K562 (cell line): ENCODE measurements around the gene IBA57. TPM values are rescaled to one million over a fixed set of nuclear protein-coding genes. Genes with fewer than 3 reads are reported as not detected.
A peak's percentile ranks its signal among the peaks of the same experiment; 100 is the strongest.

Experiments used
- CBFA2T2 ChIP-seq: fragments of 450-650 bp; conservative IDR thresholded peaks from 2 replicates; pipeline ENCODE4 v1.6.1; 2017; ENCODE audit warnings: mild to moderate bottlenecking
- CBFB ChIP-seq: sonication (generic); formaldehyde crosslinking; IDR thresholded peaks from 2 replicates; pipeline ENCODE4 v1.4.0; 2020; ENCODE audit warnings: mild to moderate bottlenecking, missing genetic modification reagents
- ELF4 ChIP-seq: fragments of 450-650 bp; formaldehyde crosslinking; IDR thresholded peaks from 2 replicates; pipeline ENCODE4 v1.4.0; 2022; ENCODE audit warnings: missing genetic modification characterization
- FOXK1 ChIP-seq: sonication (generic); formaldehyde crosslinking; IDR thresholded peaks from 2 replicates; pipeline ENCODE4 v1.8.0; 2022; ENCODE audit warnings: missing genetic modification reagents, mild to moderate bottlenecking, borderline replicate concordance
- HDAC1 ChIP-seq, 2 experiments: fragments of 450-650 bp; IDR thresholded peaks; 2 replicates each; pipeline ENCODE4 v1.6.1; 2016 to 2017; ENCODE audit warnings: inconsistent platforms in 1 of 2, mild to moderate bottlenecking in 1 of 2, moderate library complexity in 1 of 2
- JUN ChIP-seq, 2 experiments: sonication (generic) in 1 of 2; formaldehyde crosslinking in 1 of 2; IDR thresholded peaks; 2 replicates each; pipeline versions ENCODE4 v1.6.1 to v1.8.0; 2012 to 2022; ENCODE audit warnings: borderline replicate concordance in 2 of 2, mild to moderate bottlenecking in 2 of 2, improper control_type of control experiment in 1 of 2, low read depth in 1 of 2, low read length in 1 of 2, missing genetic modification reagents in 1 of 2
- JUND ChIP-seq, 2 experiments: IDR thresholded peaks; 2 replicates in 1 of 2; 3 replicates in 1 of 2; pipeline ENCODE4 v1.6.1; 2011; ENCODE audit warnings: borderline replicate concordance in 2 of 2, low read depth in 2 of 2, low read length in 2 of 2, improper control_type of control experiment in 1 of 2, missing biosample characterization in 1 of 2, missing genetic modification characterization in 1 of 2, missing genetic modification reagents in 1 of 2
- MAZ ChIP-seq, 2 experiments: fragments of 450-650 bp in 1 of 2; sonication (generic) in 1 of 2; formaldehyde crosslinking; IDR thresholded peaks in 1 of 2; conservative IDR thresholded peaks in 1 of 2; 2 replicates each; pipeline versions ENCODE4 v1.4.0 to v1.5.0; 2020; ENCODE audit warnings: mild to moderate bottlenecking in 1 of 2, missing genetic modification reagents in 1 of 2
- TCF7L2 ChIP-seq: fragments of 150-350 bp; IDR thresholded peaks from 2 replicates; pipeline ENCODE4 v1.6.1; 2016; ENCODE audit warnings: low read depth, mild to moderate bottlenecking, low read length, moderate library complexity
- ZNF165 ChIP-seq: fragments of 250-450 bp; sonication (Bioruptor Pico); IDR thresholded peaks from 2 replicates; pipeline ENCODE4 v1.4.0; 2020; ENCODE audit warnings: borderline replicate concordance
- ZNF507 ChIP-seq: conservative IDR thresholded peaks from 2 replicates; pipeline ENCODE4 v1.6.1; 2017; ENCODE audit warnings: missing genetic modification characterization, missing compliant biosample characterization
- polyA plus RNA-seq, 8 experiments: library from polyadenylated mRNA; depleted of rRNA in 4 of 8; stranded (reverse) in 5 of 8; unstranded in 3 of 8; fragments of >200 nt; fragmentation: Nextera tagmentation in 2 of 8; fragmentation: Illumina TruSeq in 1 of 8; extraction: Ambion mirVana in 2 of 8; extraction: Trizol in 1 of 8; gene quantifications; 2 replicates each; pipeline versions ENCODE4 v1.2.1 to v1.2.3, GENCODE V29; 2011 to 2014; ENCODE audit warnings: inconsistent platforms in 1 of 8, missing spikeins in 1 of 8
- total RNA-seq, 7 experiments: library from RNA; depleted of rRNA in 6 of 7; stranded (reverse); fragments of >200 nt in 6 of 7; fragmentation: Illumina TruSeq in 2 of 7; extraction: Trizol in 2 of 7; gene quantifications; 2 replicates each; pipeline versions ENCODE4 v1.2.1 to v1.2.3, GENCODE V29; 2011 to 2021; ENCODE audit warnings: low replicate concordance in 1 of 7
- TF ChIP-seq, protein P1 (sequence below): sonication (generic); formaldehyde crosslinking; IDR thresholded peaks from 2 replicates; pipeline ENCODE4 v1.8.0; 2022; ENCODE audit warnings: missing genetic modification reagents, mild to moderate bottlenecking, moderate library complexity, borderline replicate concordance
- TF ChIP-seq, protein P2 (sequence below): fragments of 250-450 bp; sonication (Bioruptor Pico); IDR thresholded peaks from 2 replicates; pipeline ENCODE4 v1.4.0; 2020
- TF ChIP-seq, protein P3 (sequence below): IDR thresholded peaks from 2 replicates; pipeline ENCODE4 v1.6.1; 2011; ENCODE audit not compliant: insufficient read length; ENCODE audit errors: extremely low read depth
- TF ChIP-seq, protein P4 (sequence below): fragments of 450-650 bp; formaldehyde crosslinking; IDR thresholded peaks from 2 replicates; pipeline ENCODE4 v1.4.0; 2022; ENCODE audit warnings: mild to moderate bottlenecking, moderate library complexity
- TF ChIP-seq, protein P5 (sequence below): IDR thresholded peaks from 2 replicates; pipeline ENCODE4 v1.6.1; 2011; ENCODE audit warnings: borderline replicate concordance, low read depth, mild to moderate bottlenecking, moderate library complexity, low read length; ENCODE audit not compliant: insufficient read depth, poor library complexity, severe bottlenecking
- TF ChIP-seq, protein P6 (sequence below), 2 experiments: fragments of 250-450 bp in 1 of 2; fragments of 450-650 bp in 1 of 2; sonication (Bioruptor Pico) in 1 of 2; IDR thresholded peaks; 2 replicates each; pipeline versions ENCODE4 v1.6.1 to v1.8.0; 2016 to 2021; ENCODE audit warnings: mild to moderate bottlenecking in 2 of 2, moderate library complexity in 2 of 2, missing compliant biosample characterization in 1 of 2, missing genetic modification characterization in 1 of 2

Gene IBA57
- total and polyA plus RNA-seq, 9 of the 15 experiments (the other 6 are each of a cell fraction or from before 2014, with no cell fraction given), result 0.77 to 15.5 (median 2.7) TPM

DNA sequence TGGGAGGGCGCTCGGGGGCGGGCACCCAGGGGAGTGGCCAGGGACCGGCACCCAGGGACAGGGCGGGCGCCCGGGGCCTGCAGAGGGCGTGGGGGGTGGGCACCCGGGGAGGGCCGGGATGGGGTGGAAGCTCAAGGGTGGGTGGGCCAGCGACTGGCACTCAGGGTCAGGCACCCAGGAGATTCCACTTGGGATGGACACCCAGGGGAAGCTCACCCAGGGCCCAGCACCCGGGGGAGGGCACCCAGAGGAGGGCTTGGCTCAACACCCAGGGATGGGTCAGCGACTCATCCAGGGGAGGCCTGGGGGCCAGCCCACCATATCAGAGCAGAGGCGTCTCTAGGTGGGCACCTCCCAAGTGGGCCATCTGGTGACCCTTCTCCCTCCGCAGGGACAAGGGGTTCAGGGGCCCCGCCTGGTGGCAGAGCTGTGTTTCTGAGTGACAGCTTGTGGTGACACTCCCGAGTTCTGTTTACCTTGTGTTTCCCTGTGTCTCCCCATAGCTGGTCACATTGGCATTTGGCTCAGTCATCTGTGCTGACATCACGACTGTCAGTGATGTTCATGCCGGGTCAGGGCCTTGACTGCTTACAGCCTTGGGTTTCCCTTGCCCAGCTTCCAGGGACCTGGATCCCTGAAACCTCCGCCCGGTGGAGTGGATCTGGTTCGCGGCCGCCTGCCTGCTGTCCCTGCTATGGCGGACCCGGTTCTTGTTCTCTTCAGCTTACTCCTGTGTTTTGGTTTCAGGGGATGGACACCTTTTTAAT, 749 bp downstream of the IBA57 start (continued):
- TF ChIP-seq ELF4 (CRISPR knock-in tag), result 0 out of 2 replicates have a peak, but pooled peaks have one; percentile 16
- no peak for TF ChIP-seq CBFA2T2
- peak; percentile 22; the same call in 1 of the 2 replicates for TF ChIP-seq FOXK1 (CRISPR knock-in tag)
- TF ChIP-seq, protein P1, sequence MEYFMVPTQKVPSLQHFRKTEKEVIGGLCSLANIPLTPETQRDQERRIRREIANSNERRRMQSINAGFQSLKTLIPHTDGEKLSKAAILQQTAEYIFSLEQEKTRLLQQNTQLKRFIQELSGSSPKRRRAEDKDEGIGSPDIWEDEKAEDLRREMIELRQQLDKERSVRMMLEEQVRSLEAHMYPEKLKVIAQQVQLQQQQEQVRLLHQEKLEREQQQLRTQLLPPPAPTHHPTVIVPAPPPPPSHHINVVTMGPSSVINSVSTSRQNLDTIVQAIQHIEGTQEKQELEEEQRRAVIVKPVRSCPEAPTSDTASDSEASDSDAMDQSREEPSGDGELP (CRISPR knock-in tag), result peak; percentile 36; the same call in 1 of the 2 replicates
- TF ChIP-seq CBFB, result peak; percentile 68; the same call in 1 of the 2 replicates
- TF ChIP-seq, protein P2, sequence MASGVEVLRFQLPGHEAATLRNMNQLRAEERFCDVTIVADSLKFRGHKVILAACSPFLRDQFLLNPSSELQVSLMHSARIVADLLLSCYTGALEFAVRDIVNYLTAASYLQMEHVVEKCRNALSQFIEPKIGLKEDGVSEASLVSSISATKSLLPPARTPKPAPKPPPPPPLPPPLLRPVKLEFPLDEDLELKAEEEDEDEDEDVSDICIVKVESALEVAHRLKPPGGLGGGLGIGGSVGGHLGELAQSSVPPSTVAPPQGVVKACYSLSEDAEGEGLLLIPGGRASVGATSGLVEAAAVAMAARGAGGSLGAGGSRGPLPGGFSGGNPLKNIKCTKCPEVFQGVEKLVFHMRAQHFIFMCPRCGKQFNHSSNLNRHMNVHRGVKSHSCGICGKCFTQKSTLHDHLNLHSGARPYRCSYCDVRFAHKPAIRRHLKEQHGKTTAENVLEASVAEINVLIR (CRISPR knock-in tag), result peak; percentile 51; the same call in 1 of the 2 replicates
- peak; percentile 64 for TF ChIP-seq JUND (IDR thresholded peaks at IDR 0.05; ENCODE audit: borderline replicate concordance, low read depth, low read length)
- 0 out of 3 replicates have a peak, but pooled peaks have one; percentile 41 for TF ChIP-seq JUND (tag; IDR thresholded peaks at IDR 0.05; ENCODE audit: borderline replicate concordance, low read depth, low read length)
- peak in 1 of 2 experiments; percentile 84; a peak in 2 of 4 replicates for TF ChIP-seq HDAC1 (IDR thresholded peaks at IDR 0.05)
- TF ChIP-seq, protein P3, sequence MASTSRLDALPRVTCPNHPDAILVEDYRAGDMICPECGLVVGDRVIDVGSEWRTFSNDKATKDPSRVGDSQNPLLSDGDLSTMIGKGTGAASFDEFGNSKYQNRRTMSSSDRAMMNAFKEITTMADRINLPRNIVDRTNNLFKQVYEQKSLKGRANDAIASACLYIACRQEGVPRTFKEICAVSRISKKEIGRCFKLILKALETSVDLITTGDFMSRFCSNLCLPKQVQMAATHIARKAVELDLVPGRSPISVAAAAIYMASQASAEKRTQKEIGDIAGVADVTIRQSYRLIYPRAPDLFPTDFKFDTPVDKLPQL, result no peak
- TF ChIP-seq, protein P4, sequence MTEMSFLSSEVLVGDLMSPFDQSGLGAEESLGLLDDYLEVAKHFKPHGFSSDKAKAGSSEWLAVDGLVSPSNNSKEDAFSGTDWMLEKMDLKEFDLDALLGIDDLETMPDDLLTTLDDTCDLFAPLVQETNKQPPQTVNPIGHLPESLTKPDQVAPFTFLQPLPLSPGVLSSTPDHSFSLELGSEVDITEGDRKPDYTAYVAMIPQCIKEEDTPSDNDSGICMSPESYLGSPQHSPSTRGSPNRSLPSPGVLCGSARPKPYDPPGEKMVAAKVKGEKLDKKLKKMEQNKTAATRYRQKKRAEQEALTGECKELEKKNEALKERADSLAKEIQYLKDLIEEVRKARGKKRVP (CRISPR knock-in tag), result 0 out of 2 replicates have a peak, but pooled peaks have one; percentile 18
- 0 out of 2 replicates have a peak, but pooled peaks have one; percentile 18 for TF ChIP-seq ZNF165
- TF ChIP-seq TCF7L2, result peak; percentile 34; the same call in 1 of the 2 replicates
- TF ChIP-seq, protein P5, sequence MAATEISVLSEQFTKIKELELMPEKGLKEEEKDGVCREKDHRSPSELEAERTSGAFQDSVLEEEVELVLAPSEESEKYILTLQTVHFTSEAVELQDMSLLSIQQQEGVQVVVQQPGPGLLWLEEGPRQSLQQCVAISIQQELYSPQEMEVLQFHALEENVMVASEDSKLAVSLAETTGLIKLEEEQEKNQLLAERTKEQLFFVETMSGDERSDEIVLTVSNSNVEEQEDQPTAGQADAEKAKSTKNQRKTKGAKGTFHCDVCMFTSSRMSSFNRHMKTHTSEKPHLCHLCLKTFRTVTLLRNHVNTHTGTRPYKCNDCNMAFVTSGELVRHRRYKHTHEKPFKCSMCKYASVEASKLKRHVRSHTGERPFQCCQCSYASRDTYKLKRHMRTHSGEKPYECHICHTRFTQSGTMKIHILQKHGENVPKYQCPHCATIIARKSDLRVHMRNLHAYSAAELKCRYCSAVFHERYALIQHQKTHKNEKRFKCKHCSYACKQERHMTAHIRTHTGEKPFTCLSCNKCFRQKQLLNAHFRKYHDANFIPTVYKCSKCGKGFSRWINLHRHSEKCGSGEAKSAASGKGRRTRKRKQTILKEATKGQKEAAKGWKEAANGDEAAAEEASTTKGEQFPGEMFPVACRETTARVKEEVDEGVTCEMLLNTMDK, result peak; percentile 4
- TF ChIP-seq, protein P6, sequence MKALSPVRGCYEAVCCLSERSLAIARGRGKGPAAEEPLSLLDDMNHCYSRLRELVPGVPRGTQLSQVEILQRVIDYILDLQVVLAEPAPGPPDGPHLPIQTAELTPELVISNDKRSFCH (CRISPR knock-in tag; IDR thresholded peaks at IDR 0.05), result no peak
- TF ChIP-seq, protein P6 (tag; IDR thresholded peaks at IDR 0.05), result no peak
- TF ChIP-seq MAZ (CRISPR knock-in tag; conservative IDR thresholded peaks at IDR 0.05 in 1 of 2, IDR thresholded peaks at IDR 0.05 in 1 of 2), result peak; percentile 10 to 64; a peak in 2 of 4 replicates
- peak; percentile 64; the same call in 1 of the 2 replicates for TF ChIP-seq JUN (IDR thresholded peaks at IDR 0.05; ENCODE audit: borderline replicate concordance, low read depth, low read length)
- no peak; the same call in 1 of the 2 replicates for TF ChIP-seq JUN (CRISPR knock-in tag; IDR thresholded peaks at IDR 0.05; ENCODE audit: borderline replicate concordance)
- TF ChIP-seq ZNF507 (tag), result no peak
